HG03521 (cell line): ENCODE measurements around the gene TSPAN32.

Experiments
- ATAC-seq: cut with Tn5 transposase; IDR thresholded peaks from one replicate; pipeline ENCODE4 v1.9.1; 2021; ENCODE audit warnings: mild to moderate bottlenecking, moderate library complexity; ENCODE audit not compliant: unreplicated experiment

Gene TSPAN32

GRCh38 chr11:2314136-2314524 is 12.3 kb downstream of the TSPAN32 start:
- no peak for ATAC-seq

DNA sequence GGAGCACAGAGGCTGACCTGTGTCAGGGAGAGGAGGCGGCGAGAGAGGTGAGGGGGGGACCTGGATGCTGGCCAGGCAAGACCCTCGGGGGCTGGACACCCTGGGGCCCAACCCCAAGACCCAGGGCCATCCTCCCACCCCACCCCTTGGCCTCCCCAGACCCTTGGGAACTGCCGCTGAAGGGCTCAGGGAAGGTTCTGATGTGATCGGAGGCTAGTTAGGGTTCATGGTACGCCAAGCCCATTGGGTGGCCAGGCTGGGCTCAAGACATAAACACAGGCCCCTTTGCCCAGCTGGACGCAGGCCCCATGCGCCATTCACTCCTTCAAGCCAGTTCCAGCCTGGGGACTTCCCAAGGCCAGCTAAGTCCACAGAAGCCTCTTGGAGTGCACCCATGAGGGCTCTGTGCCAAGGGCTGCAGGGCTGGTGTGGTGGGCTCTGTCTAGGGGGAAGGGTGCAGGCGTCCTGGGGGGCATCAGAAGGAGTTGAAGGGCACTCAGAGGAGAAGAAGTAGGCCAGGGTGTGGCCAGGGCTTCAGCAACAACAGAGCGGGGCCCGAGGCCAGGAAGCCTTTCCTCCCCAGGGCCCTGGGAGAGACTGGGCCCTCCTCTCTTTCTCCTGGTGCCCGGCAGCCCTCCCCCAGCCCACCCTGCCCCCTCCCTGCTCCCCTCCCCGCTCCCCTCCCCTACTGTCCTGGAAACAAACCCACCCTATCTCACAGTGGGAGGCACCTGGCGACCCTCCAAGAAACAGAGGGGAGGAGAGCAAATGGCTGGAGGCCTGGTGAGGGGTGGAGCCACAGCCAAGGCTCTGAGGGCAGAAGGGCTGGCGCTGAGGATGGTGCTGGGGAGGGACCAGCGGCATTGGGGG is 12.9 kb downstream of the TSPAN32 start:
- ATAC-seq: no peak

DNA sequence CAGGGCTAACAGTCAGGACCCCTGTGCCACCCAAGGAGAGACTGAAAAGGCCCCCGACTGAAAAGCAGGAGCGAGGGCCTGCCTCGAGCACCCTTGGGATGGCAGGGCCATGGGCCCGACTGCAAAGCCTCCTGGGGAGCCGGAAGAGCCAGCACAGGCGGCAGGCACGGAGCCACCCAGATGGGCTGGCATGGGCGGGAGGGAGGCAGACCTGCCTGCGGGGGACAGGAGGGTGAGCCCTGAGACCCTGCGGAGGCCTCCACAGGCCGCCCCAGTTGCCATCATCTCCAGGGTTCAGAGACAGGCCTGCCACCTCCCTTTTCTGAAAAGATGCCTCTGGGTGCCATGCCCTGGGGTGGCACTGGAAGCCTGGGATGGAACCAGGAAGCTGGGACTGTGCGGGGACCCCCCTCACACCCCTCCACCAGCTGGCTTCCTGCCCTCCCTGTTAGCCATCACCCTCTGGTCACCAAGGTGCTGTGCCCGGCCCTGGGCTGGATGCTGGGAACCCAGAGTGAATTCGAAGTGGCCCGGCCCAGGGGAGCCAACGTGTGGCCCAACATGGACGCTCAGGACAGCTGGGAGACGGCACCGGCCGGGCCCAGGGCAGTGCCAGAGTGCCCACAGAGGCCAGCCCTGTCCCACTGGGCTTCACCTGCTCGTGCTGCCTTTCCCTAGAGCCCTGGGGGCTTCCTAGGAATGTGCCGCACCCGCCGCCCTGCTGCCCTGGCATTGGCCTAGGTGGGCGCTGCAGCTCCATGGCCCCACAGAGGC is 13.8 kb downstream of the TSPAN32 start:
- no peak for ATAC-seq

GRCh38 chr11:2316169-2316962 is 14.6 kb downstream of the TSPAN32 start:
- no peak for ATAC-seq

- ATAC-seq: no peak
Observed at GRCh38 chr11:2316963-2317244, 15.1 kb downstream of the TSPAN32 start.

GRCh38 chr11:2317354-2318050 is 15.7 kb downstream of the TSPAN32 start:
- no peak for ATAC-seq

- no peak for ATAC-seq
Observed at GRCh38 chr11:2318123-2318522, 16.3 kb downstream of the TSPAN32 start.

GRCh38 chr11:2318707-2319106 is 16.9 kb downstream of the TSPAN32 start:
- ATAC-seq: no peak

DNA sequence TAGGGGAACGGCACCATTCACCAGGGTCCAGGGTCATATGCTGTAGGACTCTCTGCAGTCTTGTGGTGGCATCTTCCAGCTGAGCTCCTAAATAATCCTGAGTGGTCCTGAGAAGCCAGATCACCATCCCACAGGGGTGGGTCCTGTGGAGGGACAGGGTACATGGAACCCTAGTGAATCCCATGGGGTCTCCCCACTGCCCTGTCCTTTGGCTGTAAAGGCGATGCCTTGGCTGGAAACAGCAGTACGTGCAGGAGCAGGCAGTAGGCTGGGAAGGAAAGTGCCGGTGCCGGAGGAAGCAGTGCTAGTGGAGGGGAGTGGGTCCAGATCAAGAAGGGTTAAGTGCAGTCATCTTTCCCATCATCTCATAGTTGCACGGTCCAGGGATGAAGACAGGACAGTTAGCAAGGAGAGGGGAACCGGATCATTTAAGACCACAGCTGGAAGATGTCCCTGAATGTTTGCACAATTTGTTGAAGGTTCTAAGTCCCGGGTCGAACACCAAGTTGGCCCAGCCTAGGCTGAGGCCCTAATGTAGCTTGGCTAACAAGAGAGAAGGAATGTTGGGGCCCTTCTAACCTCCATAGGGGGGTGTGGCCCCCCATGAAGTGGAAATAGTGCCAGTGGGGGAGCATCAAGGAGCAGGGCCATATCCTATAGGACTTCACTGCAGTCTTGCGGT is 18.1 kb downstream of the TSPAN32 start:
- ATAC-seq: no peak

DNA sequence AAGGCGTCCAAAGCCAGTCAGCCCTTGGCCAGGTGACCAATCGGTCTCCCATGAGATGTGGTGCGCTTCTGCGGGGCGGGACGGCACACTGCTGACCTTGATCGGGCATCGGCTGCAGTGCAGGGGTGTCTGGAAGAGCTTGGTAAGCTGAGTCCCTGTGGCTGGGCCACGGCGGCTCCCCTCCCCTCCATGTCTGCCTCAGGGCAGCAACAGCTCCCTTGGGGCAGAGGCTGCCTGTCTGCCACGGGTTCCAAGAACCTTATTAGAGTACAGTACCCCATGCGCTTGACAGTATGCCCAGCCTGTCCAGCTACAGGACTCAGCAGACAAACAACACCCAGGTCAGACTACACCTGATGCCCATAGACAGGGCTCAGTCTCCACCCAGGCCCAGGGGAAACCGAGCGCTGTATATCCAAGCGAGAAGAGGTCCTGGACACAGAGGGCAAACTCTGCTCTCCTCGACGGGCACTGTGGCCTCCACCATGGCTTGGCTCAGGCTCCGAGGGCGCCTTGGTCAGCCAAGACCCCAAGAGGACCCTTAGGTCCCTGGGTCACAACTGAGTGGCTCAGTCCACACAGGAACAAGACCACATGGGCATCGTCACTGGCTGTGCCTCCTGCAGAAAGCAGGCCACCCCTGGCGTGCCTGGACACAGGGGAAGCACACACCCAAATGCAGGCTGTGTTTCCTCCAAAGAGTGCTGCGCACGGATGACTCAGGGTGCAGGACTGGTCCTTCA is 18.9 kb downstream of the TSPAN32 start:
- ATAC-seq: no peak

- no peak for ATAC-seq
Observed at GRCh38 chr11:2321311-2321683, 19.5 kb downstream of the TSPAN32 start.

DNA sequence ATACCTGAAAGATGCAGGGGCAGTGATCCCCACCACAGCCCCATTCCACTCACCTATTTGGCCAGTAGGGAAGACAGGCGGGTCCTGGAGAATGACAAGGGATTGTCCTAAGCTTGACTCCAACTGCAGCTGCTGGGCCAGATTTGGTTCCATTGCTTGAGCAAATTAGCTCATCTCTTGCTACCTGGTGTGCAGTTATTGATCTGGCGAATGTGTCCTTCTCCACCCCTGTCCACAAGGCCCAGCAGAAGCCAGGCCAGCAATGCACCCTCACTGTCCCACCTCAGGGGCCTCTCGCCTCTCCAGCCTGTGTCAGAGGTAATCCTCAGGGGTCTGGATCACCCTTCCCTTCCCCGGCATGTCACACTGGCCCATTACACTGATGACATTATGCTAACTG is 23.3 kb downstream of the TSPAN32 start:
- no peak for ATAC-seq

DNA sequence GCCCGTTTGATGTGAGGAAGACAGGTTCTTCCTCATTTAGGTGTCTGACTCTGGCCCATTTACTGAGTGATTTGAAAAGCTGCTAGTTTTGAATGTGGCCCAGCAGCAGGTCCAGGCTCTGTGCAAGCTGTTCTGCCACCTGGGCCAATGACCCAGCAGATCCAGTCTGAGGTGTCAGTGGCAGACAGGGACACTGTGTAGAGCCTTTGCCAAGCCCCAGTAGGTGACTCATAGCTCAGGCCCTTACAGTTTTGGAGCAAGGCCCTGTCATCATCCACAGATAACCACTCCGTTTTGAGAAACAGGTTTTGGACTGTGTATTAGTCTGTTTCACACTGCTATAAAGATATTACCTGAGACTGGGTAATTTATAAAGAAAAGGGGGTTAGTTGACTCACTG is 23.9 kb downstream of the TSPAN32 start:
- no peak for ATAC-seq

DNA sequence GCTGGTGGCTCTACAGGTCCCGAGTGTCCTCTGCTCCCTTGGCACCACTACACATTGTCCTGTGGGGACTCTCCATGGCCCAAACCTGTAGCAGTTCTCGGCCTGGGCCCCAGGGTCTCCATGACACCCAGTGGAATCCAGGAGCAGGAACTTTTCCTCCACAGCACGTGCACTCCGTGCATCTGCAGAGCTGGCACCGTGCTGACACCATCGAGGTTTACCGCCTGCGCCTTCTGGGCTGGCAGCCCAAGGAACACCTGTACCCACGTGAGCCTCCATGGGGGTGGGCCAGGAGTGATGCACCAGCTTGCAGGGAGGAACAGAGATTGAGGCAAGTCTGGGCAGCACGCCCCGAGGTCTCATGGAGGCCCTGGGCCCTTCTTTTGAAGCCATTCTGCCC is 25.2 kb downstream of the TSPAN32 start:
- ATAC-seq: no peak

DNA sequence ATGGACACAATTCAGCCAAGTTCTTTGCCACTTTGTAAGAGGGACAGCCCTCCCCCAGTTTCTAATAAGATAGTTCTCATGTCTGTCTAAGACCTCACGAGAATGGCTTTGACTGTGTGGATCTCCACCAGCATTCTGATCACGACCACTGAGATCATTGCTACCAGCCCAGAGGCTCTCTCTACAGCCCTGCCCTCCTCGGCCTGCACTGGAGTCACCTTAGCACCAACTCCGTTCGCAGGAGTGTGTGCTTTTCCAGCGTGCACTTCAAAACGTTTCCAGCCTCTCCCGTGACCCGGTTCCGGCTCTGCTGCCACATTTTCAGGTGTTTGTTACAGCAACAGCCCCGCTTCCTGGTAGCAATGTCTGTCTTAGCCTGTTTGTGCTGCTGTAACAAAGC is 26.2 kb downstream of the TSPAN32 start:
- ATAC-seq: no peak

DNA sequence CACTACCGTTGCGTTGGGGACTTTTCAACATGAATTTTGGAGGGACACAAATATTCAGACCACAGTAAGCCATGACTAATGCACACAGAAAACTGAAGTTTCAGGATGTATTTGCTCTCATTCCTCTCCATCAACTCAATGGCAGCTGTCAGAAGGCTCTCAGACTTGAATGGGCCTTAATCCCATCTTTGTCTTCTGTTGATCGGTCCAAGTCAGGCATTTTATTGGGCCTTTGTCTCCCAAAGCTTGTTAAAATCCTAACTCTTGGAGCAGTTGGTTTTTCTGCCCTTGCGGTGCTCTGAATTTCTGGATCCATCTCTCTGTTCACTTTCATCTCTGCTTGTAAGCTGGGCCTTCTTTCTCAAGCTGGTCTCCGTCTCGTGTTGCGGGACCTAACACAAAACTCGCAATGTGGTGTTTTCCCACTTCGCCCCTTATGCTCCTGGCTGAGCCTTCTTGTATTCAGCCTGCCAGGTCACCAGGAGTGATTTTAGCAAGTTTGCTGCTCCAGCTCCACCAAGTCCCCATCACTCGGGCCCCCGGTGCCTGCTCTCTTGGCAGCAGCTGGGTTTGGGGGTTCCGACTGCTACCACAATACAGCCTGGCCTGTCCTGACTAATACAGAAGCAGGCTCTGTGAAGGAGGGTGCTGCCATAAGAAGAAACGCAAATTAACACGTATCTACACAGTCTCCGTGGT is 27.0 kb downstream of the TSPAN32 start:
- no peak for ATAC-seq

DNA sequence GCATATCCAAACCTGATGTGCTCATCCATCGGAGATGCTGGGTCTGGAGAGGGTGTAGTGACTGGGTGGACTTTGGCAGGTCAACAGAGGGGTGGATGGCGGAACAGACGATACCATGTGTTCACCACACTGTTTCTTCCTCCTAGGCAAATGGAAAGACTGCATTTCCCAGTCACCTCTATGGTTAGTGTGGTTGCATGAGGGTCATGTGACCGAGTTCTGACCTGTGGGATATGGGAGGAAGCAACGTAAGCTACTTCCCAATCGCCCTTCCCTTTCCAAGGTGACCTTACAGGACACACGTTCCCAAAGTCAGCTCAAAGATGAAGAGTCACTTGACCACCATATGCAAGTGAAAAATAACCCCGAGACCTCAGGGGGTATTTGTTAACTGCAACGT is 27.7 kb downstream of the TSPAN32 start:
- ATAC-seq: no peak

GRCh38 chr11:2330696-2331095 is 28.9 kb downstream of the TSPAN32 start:
- no peak for ATAC-seq

DNA sequence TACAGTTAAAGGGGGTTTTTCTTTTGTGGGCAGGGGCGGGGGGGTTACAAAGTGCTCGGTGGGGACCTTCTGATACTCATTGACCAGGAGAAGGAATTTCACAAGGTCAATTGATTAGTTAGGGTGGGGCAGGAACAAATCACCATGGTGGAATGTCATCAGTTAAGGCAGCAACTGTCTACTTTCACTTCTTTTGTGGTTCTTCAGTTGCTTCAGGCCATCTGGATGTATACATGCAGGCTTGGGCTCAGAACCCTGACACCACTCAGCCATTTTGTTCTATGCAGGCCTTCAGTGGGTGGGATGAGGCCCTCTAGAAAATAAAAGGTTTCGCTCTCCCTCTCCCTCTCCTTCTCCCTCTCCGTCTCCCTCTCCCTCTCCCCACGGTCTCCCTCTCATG is 29.6 kb downstream of the TSPAN32 start:
- no peak for ATAC-seq
